Adrenal gland (tissue), 5 donors: ENCODE data around the gene HPSE2.

Experiments
- POLR2A ChIP-seq, 2 donors: fragments of 450-650 bp; IDR thresholded peaks; one replicate each; pipeline ENCODE4 v1.6.1; 2017; ENCODE audit warnings: antibody characterized with exemption in 2 of 2, mild to moderate bottlenecking in 2 of 2, moderate library complexity in 1 of 2
- TF ChIP-seq, protein P1 (sequence below), 6 experiments: fragments of 450-650 bp in 4 of 6; fragments of 200-600 bp in 2 of 6; sonication (generic) in 1 of 6; IDR thresholded peaks; 1 replicate in 5 of 6; 2 replicates in 1 of 6; pipeline versions ENCODE4 v1.5.1 to v1.8.0; 2016 to 2021; ENCODE audit warnings: antibody characterized with exemption in 6 of 6, mild to moderate bottlenecking in 2 of 6, moderate library complexity in 1 of 6
- donor health status: DM: no; HTN: no; CAD: no.

DNA sequence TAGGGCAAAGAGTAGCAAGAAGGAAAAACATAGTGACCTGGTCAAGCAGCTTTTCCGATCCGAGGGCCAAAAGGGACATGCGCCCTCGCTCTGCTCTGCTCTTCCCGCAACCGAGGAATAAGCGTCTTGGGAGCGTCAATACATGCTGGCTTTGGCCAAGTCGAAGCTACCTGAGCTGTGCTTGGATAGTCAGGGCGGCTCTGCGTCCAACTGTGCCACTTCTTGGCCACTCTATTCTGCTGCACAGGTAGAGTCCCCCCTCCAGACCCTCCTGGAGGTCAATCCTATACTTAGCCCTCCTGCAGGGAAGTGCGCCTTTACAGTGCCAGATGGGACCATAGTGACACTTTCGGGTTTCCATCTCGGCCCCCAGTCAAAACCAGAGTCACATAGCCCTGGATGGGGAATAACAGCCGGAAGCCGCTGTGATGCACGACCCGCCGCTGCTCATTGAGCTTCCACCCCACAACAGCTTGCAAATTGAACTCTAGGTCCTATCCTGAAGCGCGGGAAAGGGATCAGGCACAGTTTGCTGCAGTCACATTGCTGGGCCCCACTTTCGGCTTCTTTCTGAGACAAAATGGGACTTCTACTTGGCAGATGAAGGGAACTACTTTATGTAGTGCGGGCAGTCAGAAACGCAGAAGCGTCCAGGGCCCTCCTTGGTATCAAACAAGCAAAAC is 1.1 kb upstream of the HPSE2 start:
- TF ChIP-seq, protein P1, sequence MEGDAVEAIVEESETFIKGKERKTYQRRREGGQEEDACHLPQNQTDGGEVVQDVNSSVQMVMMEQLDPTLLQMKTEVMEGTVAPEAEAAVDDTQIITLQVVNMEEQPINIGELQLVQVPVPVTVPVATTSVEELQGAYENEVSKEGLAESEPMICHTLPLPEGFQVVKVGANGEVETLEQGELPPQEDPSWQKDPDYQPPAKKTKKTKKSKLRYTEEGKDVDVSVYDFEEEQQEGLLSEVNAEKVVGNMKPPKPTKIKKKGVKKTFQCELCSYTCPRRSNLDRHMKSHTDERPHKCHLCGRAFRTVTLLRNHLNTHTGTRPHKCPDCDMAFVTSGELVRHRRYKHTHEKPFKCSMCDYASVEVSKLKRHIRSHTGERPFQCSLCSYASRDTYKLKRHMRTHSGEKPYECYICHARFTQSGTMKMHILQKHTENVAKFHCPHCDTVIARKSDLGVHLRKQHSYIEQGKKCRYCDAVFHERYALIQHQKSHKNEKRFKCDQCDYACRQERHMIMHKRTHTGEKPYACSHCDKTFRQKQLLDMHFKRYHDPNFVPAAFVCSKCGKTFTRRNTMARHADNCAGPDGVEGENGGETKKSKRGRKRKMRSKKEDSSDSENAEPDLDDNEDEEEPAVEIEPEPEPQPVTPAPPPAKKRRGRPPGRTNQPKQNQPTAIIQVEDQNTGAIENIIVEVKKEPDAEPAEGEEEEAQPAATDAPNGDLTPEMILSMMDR (IDR thresholded peaks at IDR 0.05) = no peak
- no peak for TF ChIP-seq POLR2A (IDR thresholded peaks at IDR 0.05)
